Measurements from ENCODE around the gene ZC3H12A.

ZC3H12A gene

GRCh38 chr1:37474046-37474696, at the start of gene ZC3H12A:
TSS of gene ZC3H12A (plus strand) at chr1:37474580. CDS start at chr1:37475497, 917 bp downstream.
- peak; percentile 90 to 91 for DNase-seq (ENCODE audit: low read depth in 2 of 2)

- no peak for DNase-seq (ENCODE audit: low read depth in 2 of 2)
Measured at GRCh38 chr1:37425221-37425620, 49.2 kb upstream of the ZC3H12A start.

- no peak for DNase-seq (ENCODE audit: low read depth in 2 of 2)
Measured at GRCh38 chr1:37429029-37429428, 45.4 kb upstream of the ZC3H12A start.

DNA sequence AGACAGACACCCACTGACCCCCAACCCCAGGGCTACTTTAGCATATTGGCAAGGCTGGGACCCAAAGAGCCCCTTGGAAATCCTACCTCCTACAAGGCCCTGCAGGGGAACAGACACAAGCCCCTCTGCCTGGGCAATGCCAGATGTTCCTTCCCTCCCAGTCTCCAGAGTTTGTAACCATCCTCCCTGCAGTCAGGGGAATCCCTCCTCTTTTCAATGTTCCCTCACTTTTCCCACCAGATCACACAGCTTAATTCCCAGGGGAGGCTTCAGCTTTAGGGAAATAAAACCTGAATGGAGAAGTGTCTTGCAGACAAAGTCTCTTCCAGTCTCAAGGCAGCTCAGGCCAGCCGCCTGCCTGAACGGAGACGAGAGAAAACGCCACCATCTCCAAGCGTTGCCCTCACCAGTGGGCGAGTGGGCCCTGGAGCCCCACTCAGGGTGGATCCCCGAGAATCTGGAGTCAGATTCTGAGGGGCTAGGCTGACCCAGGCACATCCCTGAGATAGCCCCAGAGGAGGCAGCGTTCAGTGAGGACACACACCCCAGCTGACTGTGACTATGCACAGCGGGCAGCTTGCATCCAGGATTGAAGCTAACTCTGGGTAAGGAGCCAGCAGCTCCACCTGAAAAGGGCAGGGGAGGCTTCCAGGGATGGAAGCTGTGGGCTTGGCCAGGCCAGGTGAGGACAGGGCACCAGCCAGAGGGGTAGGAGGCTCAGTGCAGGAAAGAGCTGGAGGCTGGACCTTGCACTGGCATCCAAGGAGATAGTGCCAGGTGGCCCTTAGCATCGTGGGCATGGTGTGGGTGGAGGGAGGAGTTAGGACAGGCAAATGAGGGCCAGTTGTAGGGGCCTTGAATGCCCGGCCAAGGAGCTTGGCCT, 44.0 kb upstream of the ZC3H12A start:
- no peak for DNase-seq (ENCODE audit: low read depth in 2 of 2)

DNA sequence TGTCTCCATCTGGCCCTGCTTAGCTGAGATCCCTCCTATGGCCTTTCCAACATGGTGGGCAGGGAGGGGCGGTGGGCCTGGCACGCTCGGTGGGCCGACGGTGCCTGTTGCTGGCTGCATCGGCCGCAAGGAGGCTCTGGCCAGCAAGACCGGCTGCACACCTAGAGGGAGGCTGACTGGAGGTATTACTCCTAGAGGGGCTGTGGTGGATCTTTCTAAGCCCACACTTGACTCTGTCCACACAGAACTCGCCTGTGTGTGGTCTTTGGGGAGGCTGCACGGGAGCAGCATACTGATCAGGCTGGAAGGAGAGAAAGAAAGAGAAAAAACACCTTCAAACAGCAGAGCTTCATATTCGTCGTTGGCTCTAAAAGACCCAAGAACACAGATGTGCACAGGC, 41.7 kb upstream of the ZC3H12A start:
- no peak for DNase-seq (ENCODE audit: low read depth in 2 of 2)

DNA sequence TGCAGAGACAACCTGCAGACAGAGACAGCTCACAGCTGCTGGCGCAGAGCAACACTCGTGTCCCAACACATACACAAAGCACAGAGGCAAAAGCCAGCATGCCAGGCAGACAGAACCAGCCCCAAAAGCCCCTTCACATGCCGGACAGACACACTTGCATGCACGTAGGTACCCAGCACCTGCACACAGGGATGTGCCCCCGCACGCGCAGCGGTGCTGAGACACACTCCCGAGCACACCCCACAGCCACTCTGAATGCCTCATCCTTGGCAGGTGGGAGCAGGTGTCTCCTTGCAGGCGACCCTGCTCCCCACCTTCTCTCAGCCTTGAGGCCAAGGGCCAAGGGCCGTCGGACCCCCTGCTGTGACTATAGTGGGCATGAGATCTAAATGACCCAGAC, 41.2 kb upstream of the ZC3H12A start:
- no peak for DNase-seq (ENCODE audit: low read depth in 2 of 2)

DNA sequence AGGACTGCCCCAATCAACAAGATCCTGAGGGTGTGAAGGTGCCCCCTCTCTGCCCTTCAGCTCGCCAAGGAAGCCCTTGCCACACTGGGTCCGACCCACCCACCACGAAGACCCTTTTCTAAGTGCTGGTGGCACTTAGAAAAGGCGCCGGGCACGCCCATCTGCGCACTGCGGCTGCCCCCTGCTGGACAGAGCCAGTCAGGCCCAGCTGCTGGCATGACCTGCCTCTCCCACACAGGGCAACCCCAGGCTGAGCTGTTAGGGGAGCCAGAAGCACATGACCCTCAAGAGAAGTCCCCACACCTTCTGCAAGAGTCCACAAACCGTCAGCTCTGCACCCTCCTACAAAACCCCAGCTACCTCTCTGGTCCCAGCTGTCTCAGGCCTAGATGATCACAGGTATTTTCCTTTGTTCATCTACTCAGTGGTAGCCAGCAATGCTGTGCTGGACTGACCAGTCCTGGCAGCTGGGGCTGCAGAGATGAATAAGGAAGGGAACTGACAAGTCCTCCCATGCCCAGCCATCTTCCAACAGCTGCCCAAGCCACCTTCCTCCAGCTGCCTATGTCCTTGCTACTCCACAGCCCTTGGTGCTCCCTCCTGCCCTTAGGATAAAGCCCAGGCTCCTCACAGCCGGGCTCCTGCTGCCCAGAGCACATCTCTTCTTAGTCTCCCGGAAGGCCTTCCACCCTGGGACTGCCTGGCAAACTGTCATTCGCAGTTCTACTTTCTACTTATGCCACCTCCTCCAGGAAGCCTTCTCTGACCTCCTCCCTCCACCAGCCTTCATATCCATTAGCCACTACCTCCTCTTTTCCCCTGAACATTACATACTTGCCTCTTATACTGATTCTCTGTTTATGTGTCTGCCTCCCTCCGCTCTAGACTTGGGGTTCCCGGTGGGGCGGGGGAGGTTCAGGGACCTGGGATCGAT, 39.8 kb upstream of the ZC3H12A start:
- peak; percentile 60 to 70 for DNase-seq (ENCODE audit: low read depth in 2 of 2)

DNA sequence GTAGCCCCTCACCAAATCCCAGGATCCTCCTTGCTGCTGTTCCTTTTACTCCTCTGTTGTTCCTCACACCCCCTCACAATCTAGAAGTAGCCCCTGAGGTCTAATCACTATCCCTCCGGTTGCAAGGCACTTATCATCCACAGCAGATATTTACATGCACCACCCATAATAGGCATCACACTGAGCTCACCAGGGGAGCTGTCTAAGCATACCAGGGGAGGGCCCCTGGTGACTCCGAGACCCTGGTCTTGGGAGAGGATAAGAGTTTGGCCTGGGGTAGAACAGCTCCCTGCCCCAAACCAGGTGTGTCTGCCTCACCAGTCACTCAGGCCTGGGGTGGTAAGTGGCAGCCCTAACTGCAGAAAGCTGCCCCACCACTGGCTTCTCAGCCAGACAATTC, 37.3 kb upstream of the ZC3H12A start:
- DNase-seq (ENCODE audit: low read depth in 2 of 2), result no peak

DNA sequence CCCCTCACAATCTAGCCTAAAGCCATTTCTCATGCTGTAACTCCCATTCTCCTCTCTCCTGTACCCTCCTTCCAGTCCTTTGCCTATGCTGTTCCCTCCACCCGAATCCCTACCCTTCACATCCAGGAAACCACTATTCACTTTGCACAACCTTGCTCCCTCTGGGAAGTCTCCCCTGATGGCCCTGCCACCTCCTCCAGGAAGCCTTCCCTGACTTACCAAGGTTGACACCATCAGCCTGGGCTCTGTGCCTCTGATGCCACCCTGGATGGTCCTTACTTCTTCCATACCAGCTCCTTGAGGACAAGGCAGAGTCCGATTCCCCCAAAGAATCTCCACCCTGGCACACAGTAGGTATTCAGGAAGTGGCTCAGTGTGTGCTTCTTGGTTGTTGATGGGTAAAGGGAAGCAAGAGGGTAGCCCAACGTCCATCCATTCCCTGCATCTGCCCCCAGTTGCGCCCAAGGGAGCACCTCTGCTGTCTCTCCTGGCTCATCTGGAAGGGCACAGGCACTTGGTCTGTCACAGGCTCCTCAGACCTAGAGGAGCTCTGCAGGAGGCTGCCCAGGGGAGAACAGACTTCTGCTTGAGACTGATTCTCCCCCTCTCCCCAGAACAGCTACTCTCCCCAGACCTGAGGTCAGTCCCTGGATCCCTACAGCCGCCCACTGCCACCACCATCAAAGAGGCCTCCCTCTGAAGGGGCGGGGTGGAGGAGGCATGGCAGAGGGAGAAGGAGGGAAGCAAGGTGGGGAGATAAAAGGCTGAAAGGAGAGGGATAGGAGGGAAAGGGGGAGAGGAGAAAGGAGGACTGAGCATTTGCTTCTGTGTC, 36.1 kb upstream of the ZC3H12A start:
- no peak for DNase-seq (ENCODE audit: low read depth in 2 of 2)

DNA sequence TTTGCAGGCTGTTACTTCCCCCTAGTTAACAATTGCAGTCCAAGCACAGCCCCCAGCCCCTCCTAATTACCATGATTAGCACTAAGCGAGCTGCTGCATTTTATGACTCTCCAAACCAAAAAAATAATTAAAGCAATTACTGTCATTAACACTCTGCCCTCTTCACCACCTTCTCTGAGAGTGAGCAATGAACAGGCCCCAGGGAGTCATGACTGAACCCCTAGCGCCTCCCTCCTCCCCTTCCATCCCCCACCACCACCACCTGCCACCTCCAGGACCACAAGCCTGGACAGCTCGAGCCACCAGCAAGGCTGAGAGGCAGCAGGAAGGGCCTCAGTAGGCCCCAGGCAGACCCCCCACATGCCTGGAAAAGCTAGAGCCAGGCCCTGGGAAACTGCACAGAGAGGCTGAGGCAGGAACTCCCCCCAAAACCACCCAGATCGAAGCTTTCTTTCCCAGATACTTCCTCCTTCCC, 35.5 kb upstream of the ZC3H12A start:
- no peak for DNase-seq (ENCODE audit: low read depth in 2 of 2)

GRCh38 chr1:37439349-37439995, 34.9 kb upstream of the ZC3H12A start:
- DNase-seq (ENCODE audit: low read depth in 2 of 2), result no peak

GRCh38 chr1:37441490-37441889, 32.9 kb upstream of the ZC3H12A start:
- DNase-seq (ENCODE audit: low read depth in 2 of 2), result no peak

GRCh38 chr1:37442139-37442538, 32.2 kb upstream of the ZC3H12A start:
- no peak for DNase-seq (ENCODE audit: low read depth in 2 of 2)

DNA sequence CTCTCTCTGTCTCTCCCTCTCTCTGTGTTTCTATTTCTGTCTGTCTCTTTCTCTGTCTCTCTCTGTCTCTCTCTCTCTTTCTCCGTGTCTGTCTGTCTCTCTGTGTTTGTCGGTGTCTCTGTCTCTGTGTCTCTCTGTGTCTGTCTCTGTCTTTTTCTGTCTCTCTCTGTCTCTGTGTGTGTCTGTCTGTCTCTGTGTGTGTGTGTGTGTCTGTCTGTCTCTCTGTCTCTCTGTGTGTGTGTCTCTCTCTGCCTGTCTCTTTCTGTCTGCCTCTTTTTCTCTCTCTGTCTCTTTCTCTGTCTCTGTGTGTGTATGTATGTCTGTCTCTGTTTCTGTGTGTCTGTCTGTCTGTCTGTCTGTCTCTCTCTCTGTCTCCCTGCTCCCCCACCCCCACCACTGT, 31.7 kb upstream of the ZC3H12A start:
- DNase-seq (ENCODE audit: low read depth in 2 of 2), result no peak

DNA sequence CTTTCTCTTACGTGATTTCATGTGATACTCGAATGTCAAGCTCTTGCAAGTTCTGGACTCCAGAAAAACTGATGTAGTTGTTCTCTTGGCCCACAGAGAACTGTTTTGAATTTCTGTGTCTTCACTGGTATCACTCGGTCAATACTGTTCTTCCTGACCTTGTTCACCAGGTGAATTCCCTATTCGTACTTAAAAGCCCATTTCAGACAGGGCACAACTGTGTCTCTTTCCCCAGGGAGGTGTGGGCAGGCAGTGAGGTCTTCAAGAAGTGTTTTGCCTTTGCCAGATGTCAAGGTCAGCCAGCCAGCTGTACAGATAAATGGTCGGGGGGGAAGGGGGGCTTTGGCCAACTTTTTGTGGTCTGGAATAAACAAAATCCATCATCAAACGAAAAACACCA, 27.5 kb upstream of the ZC3H12A start:
- DNase-seq (ENCODE audit: low read depth in 2 of 2), result no peak

DNA sequence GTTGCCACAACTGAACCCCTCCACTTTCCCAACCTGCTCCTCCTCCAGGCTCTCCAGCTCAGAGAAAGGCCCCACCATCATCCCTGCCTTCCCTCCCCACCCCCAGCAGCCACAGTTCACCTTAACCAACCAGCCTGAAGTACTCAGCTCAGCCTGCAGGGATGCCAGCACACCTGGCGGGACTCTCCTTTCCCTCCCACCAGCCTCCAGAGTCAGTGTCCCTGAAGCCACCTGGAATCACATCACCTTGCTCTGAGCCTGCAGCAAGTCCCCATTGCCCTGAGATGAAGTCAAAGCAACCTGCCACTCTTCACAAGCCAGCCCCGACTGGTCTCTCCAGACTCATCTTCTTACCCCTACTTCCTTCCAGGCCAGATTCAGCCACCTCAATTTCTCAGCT, 26.2 kb upstream of the ZC3H12A start:
- DNase-seq (ENCODE audit: low read depth in 2 of 2), result no peak

DNA sequence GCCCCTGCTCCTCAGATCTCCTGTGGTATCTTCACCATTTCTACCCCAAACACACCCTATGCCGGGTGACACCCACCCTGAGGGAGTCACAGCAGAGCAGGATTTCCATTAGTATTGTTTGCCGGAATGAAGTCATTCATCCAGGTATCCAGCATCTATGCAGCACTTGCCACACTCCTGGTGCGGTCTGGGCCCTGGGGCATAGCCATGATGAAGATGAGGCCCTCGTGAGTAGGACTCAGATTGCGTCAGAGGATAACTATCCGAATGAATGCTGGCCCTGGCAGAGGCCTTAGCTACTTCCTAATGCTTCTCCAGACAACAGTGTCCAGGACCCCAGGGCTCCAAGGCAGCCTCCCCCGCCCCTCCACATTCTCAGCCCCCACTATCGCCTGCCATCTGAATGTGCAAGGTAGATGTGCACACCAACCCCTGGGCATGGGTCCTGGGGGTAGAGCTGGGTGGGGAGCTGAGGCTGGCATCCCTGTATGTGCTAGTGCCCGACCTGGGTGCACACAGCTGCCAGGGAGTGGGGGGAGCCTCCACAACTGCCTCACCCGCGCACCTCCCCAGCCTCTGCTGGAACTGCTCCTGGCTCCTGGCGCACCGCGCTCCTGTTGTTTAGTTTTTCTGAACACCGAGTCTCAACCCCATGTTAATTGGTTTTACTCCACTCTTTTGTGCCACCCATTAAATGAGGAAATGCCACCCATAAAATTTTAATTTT, 25.5 kb upstream of the ZC3H12A start:
- no peak for DNase-seq (ENCODE audit: low read depth in 2 of 2)

- peak in 1 of 2 donors; percentile 9 for DNase-seq (ENCODE audit: low read depth in 2 of 2)
Measured at GRCh38 chr1:37449936-37450335, 24.4 kb upstream of the ZC3H12A start.

DNA sequence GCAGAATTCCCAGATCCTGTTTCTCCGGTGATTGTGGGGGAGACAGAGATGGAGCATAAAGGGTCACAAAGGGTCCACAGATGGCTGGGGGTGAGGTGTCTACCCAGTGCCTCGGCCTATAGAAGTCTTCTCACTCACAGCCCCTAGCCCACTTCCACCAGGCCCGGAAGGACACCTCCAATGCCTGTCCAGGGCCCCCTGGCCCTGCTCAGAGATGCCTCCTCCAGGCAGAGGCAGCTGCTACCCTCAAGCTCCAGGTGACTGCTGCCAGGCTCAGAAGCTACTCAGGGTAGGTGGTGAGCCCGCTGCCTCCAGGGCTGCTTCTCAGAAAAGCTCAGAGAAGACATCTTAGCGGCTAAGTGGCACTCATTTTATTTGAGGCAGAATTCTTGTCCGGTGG, 22.0 kb upstream of the ZC3H12A start:
- no peak for DNase-seq (ENCODE audit: low read depth in 2 of 2)

- DNase-seq (ENCODE audit: low read depth in 2 of 2), result no peak
Measured at GRCh38 chr1:37453647-37454046, 20.7 kb upstream of the ZC3H12A start.

All from activated CD4-positive, alpha-beta T cell treated with anti-CD3 and anti-CD28 coated beads for 24 hours (primary cell).